ENCODE results near the gene NFYB.
"Not testable (repeated sequence)": the region's sequence is repeated elsewhere in the genome, so short reads cannot be mapped to it uniquely, and the experiment has no call there.

NFYB gene

DNA sequence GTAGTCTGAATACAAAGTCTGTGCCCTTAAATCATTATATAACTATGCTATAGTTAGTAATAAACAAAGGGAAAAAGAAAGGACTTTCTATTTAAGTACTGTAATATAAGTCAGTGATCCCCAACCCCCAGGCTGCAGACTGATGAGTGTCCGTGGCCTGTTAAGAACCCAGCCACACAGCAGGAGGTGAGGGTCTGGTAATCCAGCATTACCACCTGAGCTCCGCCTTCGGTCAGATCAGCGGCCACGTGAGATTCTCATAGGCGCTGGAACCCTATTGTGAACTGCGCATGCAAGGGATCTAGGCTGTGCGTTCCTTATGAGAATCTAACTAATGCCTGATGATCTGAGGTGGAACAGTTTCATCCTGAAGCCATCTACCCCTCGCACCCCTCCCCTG is 15.7 kb downstream of the NFYB start:
- TF ChIP-seq, protein P1, sequence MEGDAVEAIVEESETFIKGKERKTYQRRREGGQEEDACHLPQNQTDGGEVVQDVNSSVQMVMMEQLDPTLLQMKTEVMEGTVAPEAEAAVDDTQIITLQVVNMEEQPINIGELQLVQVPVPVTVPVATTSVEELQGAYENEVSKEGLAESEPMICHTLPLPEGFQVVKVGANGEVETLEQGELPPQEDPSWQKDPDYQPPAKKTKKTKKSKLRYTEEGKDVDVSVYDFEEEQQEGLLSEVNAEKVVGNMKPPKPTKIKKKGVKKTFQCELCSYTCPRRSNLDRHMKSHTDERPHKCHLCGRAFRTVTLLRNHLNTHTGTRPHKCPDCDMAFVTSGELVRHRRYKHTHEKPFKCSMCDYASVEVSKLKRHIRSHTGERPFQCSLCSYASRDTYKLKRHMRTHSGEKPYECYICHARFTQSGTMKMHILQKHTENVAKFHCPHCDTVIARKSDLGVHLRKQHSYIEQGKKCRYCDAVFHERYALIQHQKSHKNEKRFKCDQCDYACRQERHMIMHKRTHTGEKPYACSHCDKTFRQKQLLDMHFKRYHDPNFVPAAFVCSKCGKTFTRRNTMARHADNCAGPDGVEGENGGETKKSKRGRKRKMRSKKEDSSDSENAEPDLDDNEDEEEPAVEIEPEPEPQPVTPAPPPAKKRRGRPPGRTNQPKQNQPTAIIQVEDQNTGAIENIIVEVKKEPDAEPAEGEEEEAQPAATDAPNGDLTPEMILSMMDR (conservative IDR thresholded peaks at IDR 0.05; ENCODE audit: control insufficient read depth, insufficient read depth, low read depth, low read length), result no peak
- DNase-seq (ENCODE audit: low read depth), result no peak
- H3K4me3 ChIP-seq (ENCODE audit: control insufficient read depth, low read depth, low read length), result no peak overlapping the region

DNA sequence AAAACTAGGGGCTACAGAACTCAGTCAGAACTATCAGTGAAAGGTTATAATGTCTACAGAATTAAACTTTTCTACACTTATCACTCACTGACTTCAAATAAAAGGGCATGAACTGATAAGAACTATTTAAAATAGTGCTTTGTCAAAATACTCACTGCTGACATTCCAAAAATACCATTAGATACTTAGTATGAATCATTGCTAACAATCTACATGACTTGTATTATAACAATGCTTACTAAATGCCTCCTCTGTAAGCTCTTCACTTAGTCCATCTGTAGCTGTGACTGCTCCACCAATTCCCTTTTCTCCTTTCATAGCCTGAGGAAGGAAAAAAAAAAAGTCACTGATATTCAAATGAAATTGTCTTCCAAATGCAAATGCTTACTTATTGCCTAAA is 17.0 kb downstream of the NFYB start:
- H3K4me3 ChIP-seq (ENCODE audit: control insufficient read depth, low read depth, low read length), result no peak overlapping the region
- TF ChIP-seq, protein P1 (conservative IDR thresholded peaks at IDR 0.05; ENCODE audit: control insufficient read depth, insufficient read depth, low read depth, low read length), result no peak
- peak; percentile 35 for DNase-seq (ENCODE audit: low read depth)

DNA sequence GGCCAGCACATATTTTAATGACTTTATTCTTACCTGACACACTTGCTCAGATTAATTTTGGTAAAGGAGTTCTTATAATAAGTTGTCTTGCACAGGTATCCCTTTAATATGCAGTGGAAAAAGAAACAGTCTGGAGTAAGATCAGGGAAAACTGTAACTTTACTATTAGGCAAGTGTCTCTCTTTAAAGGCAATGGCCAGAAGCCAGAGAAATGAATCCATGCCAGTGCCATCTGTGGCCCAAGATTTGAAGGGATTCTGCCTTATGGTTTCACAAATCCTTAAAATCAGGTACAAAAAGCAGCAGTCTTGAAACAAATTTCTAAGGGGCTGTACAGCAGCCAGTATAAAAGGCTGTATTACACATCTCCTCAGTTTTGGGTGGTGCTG is 22.4 kb downstream of the NFYB start:
- TF ChIP-seq, protein P1 (conservative IDR thresholded peaks at IDR 0.05; ENCODE audit: control insufficient read depth, insufficient read depth, low read depth, low read length), result no peak
- peak; percentile 16 for DNase-seq (ENCODE audit: low read depth)
- no peak overlapping the region for H3K4me3 ChIP-seq (ENCODE audit: control insufficient read depth, low read depth, low read length)

DNA sequence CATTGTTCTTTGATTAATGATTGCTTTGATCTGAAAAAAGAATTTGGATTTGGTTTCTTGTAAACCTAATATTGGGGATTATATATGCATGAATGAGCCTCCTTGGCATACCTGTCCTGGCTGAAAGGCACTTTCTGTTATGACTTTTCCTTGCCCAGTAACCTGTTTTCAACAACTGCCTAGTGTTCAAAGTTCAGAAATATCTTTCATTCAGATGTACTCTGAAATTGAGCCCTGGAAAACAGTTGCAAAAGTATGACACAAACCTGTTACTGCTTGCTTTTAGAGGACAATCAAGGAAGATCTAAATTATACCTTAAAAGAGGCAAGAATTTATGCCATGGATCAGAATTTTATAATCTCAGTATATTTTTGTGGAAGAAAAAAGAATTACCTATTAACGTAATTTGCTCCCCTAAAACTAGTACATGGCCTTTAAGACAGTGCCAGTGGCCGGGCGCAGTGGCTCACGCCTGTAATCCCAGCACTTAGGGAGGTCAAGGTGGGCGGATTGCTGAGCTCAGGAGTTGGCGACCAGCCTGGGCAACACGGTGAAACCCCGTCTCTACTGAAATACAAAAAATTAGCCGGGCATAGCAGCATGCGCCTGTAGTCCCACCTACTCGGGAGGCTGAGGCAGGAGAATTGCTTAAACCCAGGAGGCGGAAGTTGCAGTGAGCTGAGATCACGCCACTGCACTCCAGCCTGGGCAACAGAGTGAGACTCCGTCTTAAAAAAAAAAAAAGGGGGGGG is 23.0 kb downstream of the NFYB start:
- not testable (repeated sequence) for H3K4me3 ChIP-seq (ENCODE audit: control insufficient read depth, low read depth, low read length); DNase-seq (ENCODE audit: low read depth)

DNA sequence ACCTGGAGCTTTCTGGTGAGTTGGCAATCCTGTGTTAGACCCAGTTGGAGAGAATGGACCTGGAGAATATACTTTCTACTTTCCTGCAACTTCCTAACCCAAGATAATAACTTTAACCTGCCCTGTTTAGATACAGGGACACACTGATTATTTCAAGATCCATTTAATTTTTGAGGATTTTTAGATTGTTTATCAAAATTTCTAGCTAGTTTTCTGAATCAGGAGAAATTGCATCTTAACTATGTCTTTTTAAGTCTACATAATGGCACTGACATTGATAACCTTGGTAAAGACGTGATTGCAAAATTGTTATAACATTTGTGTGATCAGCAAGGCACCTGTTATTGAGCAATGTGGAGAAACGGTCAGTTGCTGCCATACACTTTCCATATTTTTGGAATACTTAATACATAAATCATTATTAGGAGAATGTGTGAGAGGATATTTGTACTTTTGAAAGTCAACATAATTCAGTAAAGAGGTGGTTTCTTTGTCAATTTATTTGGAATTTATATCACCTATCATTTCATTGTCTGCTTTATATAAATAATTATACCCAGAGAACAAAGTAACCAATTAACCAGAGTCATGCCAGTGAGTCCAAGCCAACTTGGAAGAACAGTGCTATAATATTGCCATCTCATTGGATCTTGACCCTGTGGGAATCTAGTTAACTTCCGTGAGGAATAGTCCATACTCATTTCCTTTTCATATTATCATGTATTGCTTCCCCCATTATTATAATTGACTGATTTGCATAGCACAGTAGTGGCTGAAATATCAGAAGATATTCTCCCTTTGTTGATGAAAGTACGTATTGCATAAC is 28.4 kb downstream of the NFYB start:
- DNase-seq (ENCODE audit: low read depth), result no peak
- TF ChIP-seq, protein P1 (conservative IDR thresholded peaks at IDR 0.05; ENCODE audit: control insufficient read depth, insufficient read depth, low read depth, low read length), result no peak
- H3K4me3 ChIP-seq (ENCODE audit: control insufficient read depth, low read depth, low read length), result no peak overlapping the region

DNA sequence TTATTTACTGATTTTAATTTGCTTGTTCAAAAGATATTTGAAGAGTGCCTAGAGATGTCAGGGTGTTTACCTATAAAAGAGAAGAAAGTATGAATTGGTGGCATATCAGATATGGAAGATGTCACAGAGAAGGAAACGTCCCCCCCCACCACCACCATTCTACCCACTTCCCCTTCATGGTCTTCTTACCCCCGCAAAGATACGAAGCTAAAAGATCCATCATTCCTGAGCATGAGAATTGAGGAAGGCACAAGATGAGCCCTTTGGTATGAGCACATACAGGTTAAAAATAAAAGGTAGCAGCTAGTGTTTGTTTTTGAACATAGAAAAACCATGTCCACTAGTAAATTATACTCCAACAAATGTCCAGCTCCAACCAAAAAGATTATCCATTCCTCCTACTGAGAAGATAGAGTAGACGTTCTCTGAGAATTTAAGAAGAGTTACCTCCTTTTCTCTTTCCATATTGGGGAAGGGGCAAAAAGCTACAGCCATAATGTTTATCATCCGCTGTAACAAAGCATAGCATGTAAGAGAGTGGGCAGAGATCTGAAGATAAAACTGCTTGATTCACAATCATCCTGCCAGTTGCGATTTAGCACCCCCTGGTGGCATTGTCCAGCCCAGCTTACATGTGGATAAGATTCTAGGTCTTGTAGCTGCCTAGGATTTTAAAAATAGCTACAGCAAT is 29.1 kb downstream of the NFYB start:
- TF ChIP-seq, protein P1 (conservative IDR thresholded peaks at IDR 0.05; ENCODE audit: control insufficient read depth, insufficient read depth, low read depth, low read length), result peak; percentile 99
- DNase-seq (ENCODE audit: low read depth), result peak; percentile 85
- no peak overlapping the region for H3K4me3 ChIP-seq (ENCODE audit: control insufficient read depth, low read depth, low read length)

DNA sequence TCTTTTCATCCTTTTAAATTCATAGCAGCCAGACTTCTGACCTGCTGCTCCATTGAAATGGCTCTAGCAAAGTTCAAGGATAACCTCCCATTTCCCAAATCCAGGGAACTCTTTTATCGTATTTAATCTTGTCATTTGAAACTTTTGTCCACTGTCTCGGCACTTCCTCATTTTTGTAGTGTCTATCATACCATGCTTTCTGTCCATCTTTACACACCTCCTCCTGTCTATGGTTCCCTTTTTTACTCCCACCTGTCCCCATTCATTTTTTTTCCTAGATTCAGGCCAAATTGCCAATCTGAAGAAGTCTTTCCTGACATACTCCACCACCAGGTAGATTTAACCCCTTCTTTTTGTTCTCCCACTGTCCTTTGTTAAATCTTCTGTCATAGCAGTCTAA is 31.0 kb downstream of the NFYB start:
- TF ChIP-seq, protein P1 (conservative IDR thresholded peaks at IDR 0.05; ENCODE audit: control insufficient read depth, insufficient read depth, low read depth, low read length), result no peak
- DNase-seq (ENCODE audit: low read depth), result no peak
- H3K4me3 ChIP-seq (ENCODE audit: control insufficient read depth, low read depth, low read length), result no peak overlapping the region

Data from fibroblast of mammary gland (primary cell).